ENCODE measurements around the gene LAX1. TPM values are rescaled to one million over a fixed set of nuclear protein-coding genes. Genes with fewer than 3 reads are reported as not detected.

Gene LAX1
- total RNA-seq, 1 experiment from 2014 or later = not detected

- H3K4me1 Mint-ChIP-seq (ENCODE audit: insufficient read depth, unreplicated experiment) = peaks cover 11% of the 10 kb centered on the region
- no peaks in the 10 kb centered on the region for H3K9me3 Mint-ChIP-seq (ENCODE audit: unreplicated experiment)
- POLR2A ChIA-PET = interaction anchor here (0.6 to 2.8 kb wide), 4 partner anchors 8 to 938 kb away, joined by 3 to 8 read pairs (median 3); no protein-coding TSS in a partner anchor
- TF ChIP-seq CTCF (IDR thresholded peaks at IDR 0.05; ENCODE audit: unreplicated experiment) = no peak
- no peak overlapping the region for H3K27ac Mint-ChIP-seq (ENCODE audit: low read depth, unreplicated experiment)
- no TSS peak for BruUV-seq (replicated peaks)
- no peaks in the 10 kb centered on the region for H3K27me3 Mint-ChIP-seq (ENCODE audit: insufficient read depth, unreplicated experiment)
- H3K36me3 Mint-ChIP-seq (ENCODE audit: insufficient read depth, unreplicated experiment) = peaks cover 10% of the 10 kb centered on the region
- DNase-seq (ENCODE audit: unreplicated experiment) = no peak
- H3K4me3 Mint-ChIP-seq (ENCODE audit: unreplicated experiment) = no peak overlapping the region
- CTCF ChIA-PET = interaction anchor here (0.7 to 1.1 kb wide), 2 partner anchors 63 to 352 kb away, joined by 3 to 4 read pairs; no protein-coding TSS in a partner anchor
- intact Hi-C loops (cut with micrococcal nuclease) = no loop called here
Measured at GRCh38 chr1:203763505-203763904, 1.5 kb upstream of the LAX1 start.

GRCh38 chr1:203764105-203765028, 616 bp upstream of the LAX1 start:
- Mint-ChIP-seq H3K4me1 (ENCODE audit: insufficient read depth, unreplicated experiment) (peaks cover 20% of the 10 kb centered on the region), H3K27ac (ENCODE audit: low read depth, unreplicated experiment) (no peak overlapping the region), H3K36me3 (ENCODE audit: insufficient read depth, unreplicated experiment) (peaks cover 8% of the 10 kb centered on the region), H3K27me3 (ENCODE audit: insufficient read depth, unreplicated experiment) (no peaks in the 10 kb centered on the region), H3K4me3 (ENCODE audit: unreplicated experiment) (no peak overlapping the region), H3K9me3 (ENCODE audit: unreplicated experiment) (no peaks in the 10 kb centered on the region)
- POLR2A ChIA-PET = interaction anchor here (0.5 to 2.8 kb wide), 7 partner anchors 9 to 937 kb away, joined by 3 to 8 read pairs (median 3); no protein-coding TSS in a partner anchor
- BruUV-seq (replicated peaks) = no TSS peak
- intact Hi-C loops (cut with micrococcal nuclease) = no loop called here
- CTCF ChIA-PET = interaction anchor here (0.6 to 1.4 kb wide), 8 partner anchors 12 to 1379 kb away, joined by 3 to 8 read pairs (median 4); no protein-coding TSS in a partner anchor
- DNase-seq (ENCODE audit: unreplicated experiment) = no peak
- no peak for TF ChIP-seq CTCF (IDR thresholded peaks at IDR 0.05; ENCODE audit: unreplicated experiment)

GRCh38 chr1:203768256-203768655, 3.3 kb downstream of the LAX1 start:
- Mint-ChIP-seq H3K9me3 (ENCODE audit: unreplicated experiment) (no peaks in the 10 kb centered on the region), H3K36me3 (ENCODE audit: insufficient read depth, unreplicated experiment) (peaks cover 7% of the 10 kb centered on the region), H3K4me3 (ENCODE audit: unreplicated experiment) (peak overlapping the region; percentile 63), H3K4me1 (ENCODE audit: insufficient read depth, unreplicated experiment) (peaks cover 32% of the 10 kb centered on the region), H3K27ac (ENCODE audit: low read depth, unreplicated experiment) (peak overlapping the region; percentile 88), H3K27me3 (ENCODE audit: insufficient read depth, unreplicated experiment) (no peaks in the 10 kb centered on the region)
- POLR2A ChIA-PET = interaction anchor here (0.7 to 4.2 kb wide), 11 partner anchors 8 to 263 kb away, joined by 3 to 32 read pairs (median 10); partner anchors contain the start of genes ATP2B4, ZBED6 and ZC3H11A
- CTCF ChIA-PET = interaction anchor here (0.6 to 1.5 kb wide), 5 partner anchors 9 to 498 kb away, joined by 3 to 5 read pairs (median 4); no protein-coding TSS in a partner anchor
- DNase-seq (ENCODE audit: unreplicated experiment) = no peak
- intact Hi-C loops (cut with micrococcal nuclease) = loop anchor here (2.0 kb wide), 1 partner anchor 17 kb away; no protein-coding TSS in a partner anchor
- no TSS peak for BruUV-seq (replicated peaks)
- no peak for TF ChIP-seq CTCF (IDR thresholded peaks at IDR 0.05; ENCODE audit: unreplicated experiment)

All from MCF 10A (cell line).